GM21367 (cell line): ENCODE results near the gene HHATL.

ENCODE experiments used
- ATAC-seq: cut with Tn5 transposase; IDR thresholded peaks from one replicate; pipeline ENCODE4 v1.9.1; 2021; ENCODE audit not compliant: unreplicated experiment

Gene HHATL

GRCh38 chr3:42666577-42666998 is 36.0 kb downstream of the HHATL start:
- no peak for ATAC-seq

GRCh38 chr3:42666022-42666421 is 36.6 kb downstream of the HHATL start:
- ATAC-seq = no peak

- no peak for ATAC-seq
Observed at GRCh38 chr3:42665050-42665878, 37.3 kb downstream of the HHATL start.

- no peak for ATAC-seq
Observed at GRCh38 chr3:42664438-42664803, 38.2 kb downstream of the HHATL start.

- no peak for ATAC-seq
Observed at GRCh38 chr3:42663581-42664437, 38.8 kb downstream of the HHATL start.

- no peak for ATAC-seq
Observed at GRCh38 chr3:42662813-42663535, 39.6 kb downstream of the HHATL start.

- ATAC-seq = no peak
Observed at GRCh38 chr3:42662037-42662812, 40.4 kb downstream of the HHATL start.

GRCh38 chr3:42661593-42662022 is 41.0 kb downstream of the HHATL start:
- ATAC-seq = no peak

GRCh38 chr3:42660898-42661297 is 41.7 kb downstream of the HHATL start:
- ATAC-seq = no peak

GRCh38 chr3:42660131-42660715 is 42.4 kb downstream of the HHATL start:
- no peak for ATAC-seq

- no peak for ATAC-seq
Observed at GRCh38 chr3:42659451-42660130, 43.0 kb downstream of the HHATL start.

GRCh38 chr3:42658771-42659390 is 43.7 kb downstream of the HHATL start:
- no peak for ATAC-seq

GRCh38 chr3:42658091-42658770 is 44.4 kb downstream of the HHATL start:
- no peak for ATAC-seq

- no peak for ATAC-seq
Observed at GRCh38 chr3:42657675-42658074, 44.9 kb downstream of the HHATL start.

- ATAC-seq = no peak
Observed at GRCh38 chr3:42656680-42657610, 45.7 kb downstream of the HHATL start.

GRCh38 chr3:42655980-42656679 is 46.5 kb downstream of the HHATL start:
- ATAC-seq = no peak

- ATAC-seq = no peak
Observed at GRCh38 chr3:42655331-42655888, 47.2 kb downstream of the HHATL start.
